ENCODE measurements around the gene PEX13. TPM values are rescaled to one million over a fixed set of nuclear protein-coding genes. Genes with fewer than 3 reads are reported as not detected.

Gene PEX13
- total RNA-seq, 1 donor from 2014 or later, result 35.2 TPM

DNA sequence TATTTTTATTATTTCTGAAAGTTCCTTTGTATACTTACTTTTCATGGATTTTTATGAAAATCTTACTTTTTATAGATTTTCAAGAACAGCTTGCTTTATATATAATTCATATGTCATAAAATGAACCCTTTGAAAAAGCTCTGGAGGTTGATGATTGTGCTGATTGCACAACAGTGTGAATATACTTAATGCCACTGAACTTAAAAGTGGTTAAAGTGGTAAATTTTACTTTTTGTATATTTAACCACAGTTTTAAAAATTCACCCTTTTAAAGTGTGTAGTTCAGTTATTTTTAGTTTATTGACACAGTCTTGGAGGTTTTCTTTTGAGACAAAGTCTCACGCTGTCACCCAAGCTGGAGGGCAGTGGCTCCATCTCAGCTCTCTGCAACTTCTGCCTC is 56.6 kb downstream of the PEX13 start:
- no peak for DNase-seq

- DNase-seq, result no peak
Measured at GRCh38 chr2:61085883-61086282, 68.4 kb downstream of the PEX13 start.

DNA sequence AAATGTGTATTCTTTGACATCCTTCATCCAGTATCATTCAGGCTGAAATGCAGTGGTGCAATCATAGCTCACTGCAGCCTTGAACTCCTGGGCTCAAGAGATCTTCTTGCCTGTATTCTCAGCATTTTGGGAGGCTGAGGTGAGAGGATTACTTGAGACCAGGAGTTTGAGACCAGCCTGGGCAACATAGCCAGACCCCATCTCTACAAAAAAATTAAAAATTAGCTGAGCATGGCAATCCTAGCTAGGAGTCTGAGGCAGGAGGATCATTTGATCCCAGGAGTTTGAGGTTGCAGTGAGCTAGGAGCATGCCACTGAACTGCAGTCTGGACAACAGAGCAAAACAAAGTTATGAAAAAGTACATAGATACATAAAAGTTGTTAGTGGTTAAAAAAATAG is 72.3 kb downstream of the PEX13 start:
- no peak for DNase-seq

DNA sequence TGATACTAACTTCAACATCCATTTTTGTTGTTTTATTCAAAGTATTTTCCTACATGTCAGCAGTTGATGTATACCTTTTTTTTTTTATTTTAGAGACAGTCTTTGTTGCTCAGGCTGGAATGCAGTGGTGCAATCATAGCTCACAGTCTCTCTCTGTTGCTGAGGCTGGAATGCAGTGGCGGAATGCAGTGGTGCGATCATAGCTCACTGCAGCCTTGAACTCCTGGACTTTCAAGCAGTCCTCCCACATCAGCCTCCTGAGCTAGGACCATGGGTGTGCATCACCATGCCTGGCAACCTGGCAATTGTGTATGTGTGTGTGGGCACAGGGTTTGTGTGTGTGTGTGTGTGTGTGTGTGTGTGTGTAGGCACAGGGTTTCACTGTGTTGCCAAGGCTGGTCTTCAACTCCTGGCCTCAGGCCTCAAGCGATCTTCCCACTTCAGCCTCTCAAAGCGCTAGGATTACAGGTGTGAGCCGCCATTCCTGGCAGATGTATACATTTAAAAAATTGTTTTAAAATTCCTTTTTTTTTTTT is 72.9 kb downstream of the PEX13 start:
- DNase-seq, result no peak

- no peak for DNase-seq
Measured at GRCh38 chr2:61091485-61091884, 74.0 kb downstream of the PEX13 start.

- no peak for DNase-seq
Measured at GRCh38 chr2:61096438-61096837, 78.9 kb downstream of the PEX13 start.

DNA sequence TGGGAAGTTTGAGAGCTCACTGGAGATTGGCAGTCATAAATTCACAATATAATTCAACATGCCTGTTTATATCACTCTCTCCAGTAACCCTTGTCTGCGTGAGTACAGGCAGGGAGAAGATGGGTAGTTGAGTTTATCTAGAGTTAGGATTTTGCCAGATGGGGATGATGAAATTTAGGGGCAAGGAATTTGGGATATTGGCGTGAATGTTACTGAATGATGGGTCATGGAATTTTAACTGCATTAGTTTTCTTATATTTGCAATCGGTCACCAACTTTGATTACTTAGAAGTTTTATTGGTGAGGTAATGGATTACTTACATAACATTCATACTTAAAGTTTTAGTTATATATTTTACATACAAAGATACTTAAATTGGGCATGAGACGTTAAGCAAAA is 83.3 kb downstream of the PEX13 start:
- DNase-seq, result no peak

Small RNA genes within 50 kb of the gene (small RNA-seq; reads per million reads assigned to genes)
- gene RNA5SP95 (ENCODE audit: low replicate concordance), result not detected

Other genes with a start within 250 kb of the PEX13 start
- gene REL, start 136.1 kb upstream of the PEX13 start, total RNA-seq, result 28.7 TPM
- gene PUS10, start 535 bp downstream of the PEX13 start, total RNA-seq, result 5.6 TPM
- 15.6 TPM for gene SANBR, start 48.2 kb downstream of the PEX13 start, total RNA-seq
- 9.2 TPM for gene C2orf74, start 144.5 kb downstream of the PEX13 start, total RNA-seq

Data from skin of body (tissue), 3 donors.